Heart left ventricle (tissue), 16 donors: ENCODE data around the gene PHACTR1. TPM values are rescaled to one million over a fixed set of nuclear protein-coding genes. Genes with fewer than 3 reads are reported as not detected.
"Not testable (repeated sequence)": the region's sequence is repeated elsewhere in the genome, so short reads cannot be mapped to it uniquely, and the experiment has no call there.

Source experiments
- ATAC-seq, 4 donors: fragments of 200-7000 bp; cut with Tn5 transposase; one replicate each; pipeline ENCODE4 v1.9.1; 2020 to 2022; ENCODE audit warnings: moderate library complexity in 4 of 4, mild to moderate bottlenecking in 3 of 4, moderate number of reproducible peaks in 1 of 4
- DNase-seq, 5 donors: peaks; one replicate each; pipeline ENCODE4 v3.0.0-alpha.2; 2020
- H3K27ac ChIP-seq, 12 donors: fragments of 200-600 bp; sonication (generic) in 4 of 12; one replicate each; pipeline versions ENCODE4 v1.5.0 to v1.8.0; 2016 to 2022; ENCODE audit warnings: mild to moderate bottlenecking in 2 of 12
- H3K27me3 ChIP-seq, 9 donors: fragments of 200-600 bp; sonication (generic) in 2 of 9; one replicate each; pipeline versions ENCODE4 v1.5.1 to v1.8.0; 2016 to 2022; ENCODE audit warnings: mild to moderate bottlenecking in 3 of 9
- H3K36me3 ChIP-seq, 9 donors: fragments of 200-600 bp; sonication (generic) in 2 of 9; one replicate each; pipeline versions ENCODE4 v1.5.0 to v1.8.0; 2018 to 2022; ENCODE audit warnings: mild to moderate bottlenecking in 2 of 9
- H3K4me1 ChIP-seq, 12 donors: fragments of 200-600 bp; sonication (generic) in 4 of 12; one replicate each; pipeline versions ENCODE4 v1.5.0 to v1.8.0; 2016 to 2022; ENCODE audit warnings: mild to moderate bottlenecking in 3 of 12
- H3K4me3 ChIP-seq, 12 donors: fragments of 200-600 bp; sonication (generic) in 4 of 12; one replicate each; pipeline versions ENCODE4 v1.5.0 to v1.8.0; 2017 to 2022; ENCODE audit warnings: mild to moderate bottlenecking in 9 of 12, moderate library complexity in 4 of 12
- H3K9me3 ChIP-seq, 12 donors: fragments of 200-600 bp; sonication (generic) in 4 of 12; one replicate each; pipeline versions ENCODE4 v1.5.0 to v1.8.0; 2016 to 2022; ENCODE audit warnings: mild to moderate bottlenecking in 1 of 12
- POLR2A ChIP-seq, 2 donors: fragments of 450-650 bp; IDR thresholded peaks; one replicate each; pipeline ENCODE4 v1.6.1; 2017; ENCODE audit warnings: antibody characterized with exemption in 2 of 2, mild to moderate bottlenecking in 2 of 2, moderate library complexity in 2 of 2
- WGBS, 4 donors: extraction: QIAGEN DNeasy Blood & Tissue Kit in 2 of 4; methylation state at CpG; one replicate each; pipeline versions ENCODE4 v1.1.5 to v1.1.7; 2013 to 2018; 5-methylcytosine and 5-hydroxymethylcytosine counted together
- intact Hi-C, 10 donors: fragments of 100-400 bp; cut with DNase I; formaldehyde crosslinking; loops; one replicate each; pipeline versions ENCODE4 v1.11.1 to v1.14.2; 2022
- polyA plus RNA-seq, 2 donors: library from polyadenylated mRNA; stranded (reverse); fragments of 200-250 nt; gene quantifications; one replicate each; pipeline ENCODE4 v1.2.3, GENCODE V29; 2013
- total RNA-seq, 9 donors: library from RNA; depleted of rRNA in 2 of 9; stranded (reverse); fragments of >200 nt in 2 of 9; fragmentation: NEBNext Ultra II Directional in 3 of 9; extraction: Animal tissue kit (Norgen Biotek cat#: 25700) in 3 of 9; gene quantifications; one replicate each; pipeline versions ENCODE4 v1.1.0 to v1.2.4, GENCODE V29; 2016 to 2023
- TF ChIP-seq, protein P1 (sequence below), 12 donors: fragments of 200-600 bp; sonication (generic) in 4 of 12; IDR thresholded peaks; one replicate each; pipeline versions ENCODE4 v1.5.0 to v1.8.0; 2018 to 2022; ENCODE audit warnings: antibody characterized with exemption in 12 of 12, mild to moderate bottlenecking in 5 of 12
- donor health status: ischemic (EF 13 %, LVEDD 7.1; RV severe dilation, severe dysfunction).
- donor health status: healthy with polysubstance abuse.
- donor health status: DM: no; HTN: yes; CAD: no.
- donor health status: DM: no; HTN: no; CAD: no.
- donor health status: ischemic (EF 25% LVEDD 6.9; RV normal size, moderate dysfunction).
- donor health status: ischemic (EF 25% LVEDD 5.7; RV mildly dilated, moderate dysfunction).
- donor health status: healthy.
- donor health status: DM: yes; HTN: yes; CAD: no.
- donor health status: ischemic (EF 35%, LVEDD 5.7; RV mildly dilated, moderate dysfunction).
- donor health status: nonischemic (EF 11% LVEDD 7.7; RV severe dilation, severe dysfunction).
- donor health status: DM: yes; HTN: yes; CAD: no.
- donor health status: PGD.
- donor health status: ischemic (EF 29% LVEDD 5.4; RV normal size, mild dysfunction).
- donor health status: nonischemic (EF 23%, LVEDD 6.1; RV moderate dilation, normal function).

The PHACTR1 gene
- total and polyA plus RNA-seq, 11 donors: 21.2 to 238 (median 87.4) TPM

DNA sequence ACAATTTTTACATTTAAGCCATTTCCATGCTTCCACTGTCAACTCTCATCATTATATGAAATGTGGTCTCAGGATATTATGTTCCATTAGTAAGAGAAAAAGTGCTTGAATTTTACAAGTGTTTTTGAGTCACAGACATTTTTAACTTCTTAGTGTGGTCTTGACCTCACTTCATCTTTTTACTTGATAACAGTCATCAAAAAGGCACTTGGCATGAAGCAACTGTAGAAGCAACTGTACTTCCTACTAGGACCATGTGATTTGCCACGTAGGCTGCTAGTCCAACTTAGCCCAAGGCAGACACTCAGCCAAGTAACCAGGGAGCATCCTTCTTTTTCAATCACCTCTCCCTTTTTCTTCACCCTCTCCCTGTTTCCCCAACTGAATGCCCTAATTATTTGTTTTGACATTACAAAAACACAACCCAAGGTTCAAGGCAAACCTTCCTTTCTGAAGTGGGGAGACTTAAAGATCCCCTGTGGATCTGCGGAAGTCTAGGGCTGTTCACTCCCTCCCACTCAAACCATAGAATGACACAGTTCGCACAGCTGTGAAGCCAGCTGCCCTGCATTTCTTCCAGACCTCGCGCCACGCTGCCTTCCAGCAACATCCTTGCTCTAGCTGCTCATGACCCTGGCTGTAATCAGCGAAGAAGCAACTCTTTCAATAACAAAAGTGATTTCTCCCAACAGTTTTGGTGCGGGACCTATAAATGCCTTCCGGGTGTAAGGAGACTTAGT, 45.0 kb downstream of the PHACTR1 start:
- WGBS, 4 donors: 65 to 74% (median 68%) methylated on average over 9 of the region's 9 CpGs
- no peak for TF ChIP-seq POLR2A (IDR thresholded peaks at IDR 0.05)
- TF ChIP-seq, protein P1, sequence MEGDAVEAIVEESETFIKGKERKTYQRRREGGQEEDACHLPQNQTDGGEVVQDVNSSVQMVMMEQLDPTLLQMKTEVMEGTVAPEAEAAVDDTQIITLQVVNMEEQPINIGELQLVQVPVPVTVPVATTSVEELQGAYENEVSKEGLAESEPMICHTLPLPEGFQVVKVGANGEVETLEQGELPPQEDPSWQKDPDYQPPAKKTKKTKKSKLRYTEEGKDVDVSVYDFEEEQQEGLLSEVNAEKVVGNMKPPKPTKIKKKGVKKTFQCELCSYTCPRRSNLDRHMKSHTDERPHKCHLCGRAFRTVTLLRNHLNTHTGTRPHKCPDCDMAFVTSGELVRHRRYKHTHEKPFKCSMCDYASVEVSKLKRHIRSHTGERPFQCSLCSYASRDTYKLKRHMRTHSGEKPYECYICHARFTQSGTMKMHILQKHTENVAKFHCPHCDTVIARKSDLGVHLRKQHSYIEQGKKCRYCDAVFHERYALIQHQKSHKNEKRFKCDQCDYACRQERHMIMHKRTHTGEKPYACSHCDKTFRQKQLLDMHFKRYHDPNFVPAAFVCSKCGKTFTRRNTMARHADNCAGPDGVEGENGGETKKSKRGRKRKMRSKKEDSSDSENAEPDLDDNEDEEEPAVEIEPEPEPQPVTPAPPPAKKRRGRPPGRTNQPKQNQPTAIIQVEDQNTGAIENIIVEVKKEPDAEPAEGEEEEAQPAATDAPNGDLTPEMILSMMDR (IDR thresholded peaks at IDR 0.05): no peak
- no peak for DNase-seq
- H3K27ac ChIP-seq: no peak overlapping the region
- no peak overlapping the region for H3K4me3 ChIP-seq
- no peaks in the 10 kb centered on the region for H3K4me1 ChIP-seq
- intact Hi-C loops: no loop called here
- H3K36me3 ChIP-seq: no peaks in the 10 kb centered on the region
- ATAC-seq: peak in 1 of 4 donors; percentile 60
- no peaks in the 10 kb centered on the region for H3K9me3 ChIP-seq
- peaks cover 0 to 17% (median 0%) of the 10 kb centered on the region in 9 donors for H3K27me3 ChIP-seq

DNA sequence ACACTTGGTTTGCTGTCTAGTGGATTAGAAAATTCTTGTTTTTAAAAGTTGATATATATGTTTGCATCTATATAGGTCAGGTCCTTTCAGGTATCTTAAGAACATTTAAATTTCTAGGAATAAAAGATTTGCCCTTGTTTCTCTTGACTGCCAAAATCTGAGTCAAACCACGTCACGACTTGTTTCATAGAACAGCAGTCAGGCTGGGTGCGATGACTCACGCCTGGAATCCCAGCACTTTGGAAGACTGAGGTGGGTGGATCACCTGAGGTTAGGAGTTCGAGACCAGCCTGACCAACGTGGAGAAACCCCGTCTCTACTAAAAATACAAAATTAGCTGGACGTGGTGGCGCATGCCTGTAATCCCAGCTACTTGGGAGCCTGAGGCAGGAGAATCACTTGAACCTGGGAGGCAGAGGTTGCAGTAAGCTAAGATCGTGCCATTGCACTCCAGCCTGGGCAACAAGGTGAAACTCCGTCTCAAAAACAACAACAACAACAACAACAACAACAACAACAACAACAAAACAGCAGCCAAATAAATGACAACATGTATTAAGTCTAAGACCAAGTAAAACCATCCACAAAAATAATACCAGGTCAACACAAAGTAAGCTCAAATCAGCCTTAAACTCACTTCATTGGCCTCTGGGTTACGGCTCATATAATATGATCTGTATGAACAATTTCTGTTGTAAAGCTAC, 46.3 kb downstream of the PHACTR1 start:
- ATAC-seq, DNase-seq, H3K4me3 ChIP-seq, H3K27ac ChIP-seq, H3K4me1 ChIP-seq, H3K36me3 ChIP-seq, H3K9me3 ChIP-seq, intact Hi-C loops: not testable (repeated sequence)
- peaks cover 0 to 12% (median 0%) of the 10 kb centered on the region in 9 donors for H3K27me3 ChIP-seq
- 83 to 85% (median 84%) methylated on average over 12 of the region's 12 CpGs for WGBS, 4 donors

DNA sequence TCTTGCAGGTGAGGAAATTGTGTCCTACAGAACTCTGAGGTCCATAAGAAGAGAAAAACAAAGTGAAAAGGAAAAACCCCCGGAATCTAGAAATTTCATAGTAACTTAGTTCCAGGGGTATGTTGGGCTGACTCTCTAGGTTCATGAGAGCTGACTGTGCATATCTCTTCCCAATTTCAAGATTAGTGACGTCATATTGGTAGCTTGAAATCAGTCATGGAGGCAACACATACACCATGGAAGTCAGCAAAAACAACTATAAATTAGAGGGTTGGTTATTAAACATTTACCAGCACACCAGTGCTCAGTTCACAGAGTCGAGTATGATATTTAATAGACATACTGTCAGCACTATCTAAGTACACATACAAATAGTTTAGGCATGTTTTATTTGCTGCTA, 49.8 kb downstream of the PHACTR1 start:
- TF ChIP-seq, protein P1 (IDR thresholded peaks at IDR 0.05): no peak
- Histone ChIP-seq H3K36me3 (no peaks in the 10 kb centered on the region), H3K4me1 (no peaks in the 10 kb centered on the region), H3K27me3 (peaks cover 0 to 7% (median 0%) of the 10 kb centered on the region in 9 donors), H3K4me3 (no peak overlapping the region), H3K9me3 (no peaks in the 10 kb centered on the region), H3K27ac (no peak overlapping the region)
- intact Hi-C loops: no loop called here
- WGBS, 4 donors: 66 to 83% (median 71%) methylated on average over 3 of the region's 3 CpGs
- no peak for ATAC-seq
- no peak for DNase-seq

DNA sequence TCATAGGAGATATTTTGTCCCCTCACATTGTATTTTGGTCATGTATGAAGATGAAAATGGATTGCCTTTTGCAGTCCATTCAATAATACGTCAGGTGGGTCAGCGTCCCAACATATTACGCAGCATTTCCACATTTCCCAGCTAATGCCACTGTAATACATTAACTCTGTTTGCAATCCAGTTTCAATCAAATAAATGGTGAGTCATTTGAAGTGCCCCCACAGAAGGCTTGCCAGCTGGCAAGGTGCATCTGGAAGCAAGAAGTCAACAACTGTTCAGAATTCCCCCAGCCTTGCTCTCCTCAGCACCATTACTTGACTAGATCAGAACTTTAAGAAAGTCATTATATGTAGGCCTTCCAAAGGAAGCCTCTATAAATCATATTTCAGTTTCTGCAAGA, 50.4 kb downstream of the PHACTR1 start:
- Histone ChIP-seq H3K27ac (no peak overlapping the region), H3K4me1 (no peaks in the 10 kb centered on the region), H3K9me3 (no peaks in the 10 kb centered on the region), H3K36me3 (no peaks in the 10 kb centered on the region), H3K4me3 (no peak overlapping the region), H3K27me3 (peaks cover 0 to 11% (median 0%) of the 10 kb centered on the region in 9 donors)
- ATAC-seq (no peak), DNase-seq (no peak)
- no peak for TF ChIP-seq POLR2A (IDR thresholded peaks at IDR 0.05)
- TF ChIP-seq, protein P1 (IDR thresholded peaks at IDR 0.05): no peak
- 92 to 95% (median 95%) methylated on average over 3 of the region's 3 CpGs for WGBS, 4 donors
- intact Hi-C loops: no loop called here
